Muscle of leg (tissue), 16 donors: Measurements from ENCODE around the gene ARMC9. TPM values are rescaled to one million over a fixed set of nuclear protein-coding genes. Genes with fewer than 3 reads are reported as not detected.
A peak's percentile ranks its signal among the peaks of the same experiment; 100 is the strongest.

Experiments used
- DNase-seq: peaks from one replicate; pipeline ENCODE4 v3.0.0; 2013
- H3K27ac ChIP-seq: one replicate; pipeline ENCODE4 v1.5.1; 2013; ENCODE audit warnings: mild to moderate bottlenecking, low read length, control low read depth
- H3K27me3 ChIP-seq: one replicate; pipeline ENCODE4 v1.6.1; 2013; ENCODE audit warnings: low read length; ENCODE audit not compliant: control insufficient read depth, insufficient read depth
- H3K36me3 ChIP-seq: one replicate; pipeline ENCODE4 v1.6.1; 2013; ENCODE audit warnings: low read length; ENCODE audit not compliant: control insufficient read depth, insufficient read depth
- H3K4me1 ChIP-seq: one replicate; pipeline ENCODE4 v1.6.1; 2013; ENCODE audit warnings: low read length; ENCODE audit not compliant: control insufficient read depth, insufficient read depth
- H3K4me3 ChIP-seq: one replicate; pipeline ENCODE4 v1.5.1; 2013; ENCODE audit warnings: low read length, control low read depth
- H3K9me3 ChIP-seq: replicated peaks from 2 replicates; pipeline ENCODE4 v1.6.1; 2013; ENCODE audit warnings: low read depth, low read length; ENCODE audit not compliant: control insufficient read depth
- WGBS: methylation state at CpG from one replicate; pipeline ENCODE4 v1.1.5; 2013; ENCODE audit warnings: missing lambda C conversion rate; ENCODE audit not compliant: insufficient coverage; 5-methylcytosine and 5-hydroxymethylcytosine counted together
- long read RNA-seq, 11 donors: transcript quantifications; one replicate each; lab custom pipeline, GENCODE V29; 2026
- polyA plus RNA-seq, 8 donors: library from polyadenylated mRNA; unstranded; fragments of 120-200 nt; gene quantifications; one replicate each; pipeline versions ENCODE4 v1.2.1 to v1.2.3, GENCODE V29; 2013; ENCODE audit warnings: inconsistent platforms in 1 of 8, low replicate concordance in 1 of 8; ENCODE audit not compliant: insufficient read length in 8 of 8, insufficient read depth in 1 of 8
- total RNA-seq: library from RNA; stranded (reverse); fragments of 120-200 nt; gene quantifications from one replicate; pipeline ENCODE4 v1.2.4, GENCODE V29; 2013

ARMC9 gene, protein sequence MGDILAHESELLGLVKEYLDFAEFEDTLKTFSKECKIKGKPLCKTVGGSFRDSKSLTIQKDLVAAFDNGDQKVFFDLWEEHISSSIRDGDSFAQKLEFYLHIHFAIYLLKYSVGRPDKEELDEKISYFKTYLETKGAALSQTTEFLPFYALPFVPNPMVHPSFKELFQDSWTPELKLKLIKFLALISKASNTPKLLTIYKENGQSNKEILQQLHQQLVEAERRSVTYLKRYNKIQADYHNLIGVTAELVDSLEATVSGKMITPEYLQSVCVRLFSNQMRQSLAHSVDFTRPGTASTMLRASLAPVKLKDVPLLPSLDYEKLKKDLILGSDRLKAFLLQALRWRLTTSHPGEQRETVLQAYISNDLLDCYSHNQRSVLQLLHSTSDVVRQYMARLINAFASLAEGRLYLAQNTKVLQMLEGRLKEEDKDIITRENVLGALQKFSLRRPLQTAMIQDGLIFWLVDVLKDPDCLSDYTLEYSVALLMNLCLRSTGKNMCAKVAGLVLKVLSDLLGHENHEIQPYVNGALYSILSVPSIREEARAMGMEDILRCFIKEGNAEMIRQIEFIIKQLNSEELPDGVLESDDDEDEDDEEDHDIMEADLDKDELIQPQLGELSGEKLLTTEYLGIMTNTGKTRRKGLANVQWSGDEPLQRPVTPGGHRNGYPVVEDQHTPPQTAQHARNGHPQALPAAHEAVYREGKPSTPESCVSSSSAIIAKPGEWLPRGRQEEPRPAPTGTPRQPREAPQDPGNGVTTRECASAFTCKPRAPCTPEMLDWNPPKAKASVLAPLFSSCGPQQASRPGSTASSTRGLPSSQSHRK
- total RNA-seq (6.6 TPM), polyA plus RNA-seq (1 to 10 TPM; 3.6 to 9.4 (median 5.3) TPM)
- long read RNA-seq, donor 1, partial matches to known transcripts: 0 of 1 reads
- long read RNA-seq, donor 1, other reads (novel, unspliced or antisense): 0 of 1 reads
- long read RNA-seq, donor 2: 0 reads
- long read RNA-seq, donor 3, partial matches to known transcripts: 0 of 1 reads
- long read RNA-seq, donor 3, other reads (novel, unspliced or antisense): 0 of 1 reads
- long read RNA-seq, donor 4: 0 reads
- long read RNA-seq, donor 5: 0 reads
- long read RNA-seq, donor 6, partial matches to known transcripts: 0 of 1 reads
- long read RNA-seq, donor 6, other reads (novel, unspliced or antisense): 0 of 1 reads
- long read RNA-seq, donor 7: 0 reads
- long read RNA-seq, donor 8: 0 reads
- long read RNA-seq, donor 9, partial matches to known transcripts: 0 of 4 reads
- long read RNA-seq, donor 9, other reads (novel, unspliced or antisense): 0 of 4 reads
- long read RNA-seq, donor 10, partial matches to known transcripts: 0 of 1 reads
- long read RNA-seq, donor 10, other reads (novel, unspliced or antisense): 0 of 1 reads
- long read RNA-seq, donor 11: 0 reads

DNA sequence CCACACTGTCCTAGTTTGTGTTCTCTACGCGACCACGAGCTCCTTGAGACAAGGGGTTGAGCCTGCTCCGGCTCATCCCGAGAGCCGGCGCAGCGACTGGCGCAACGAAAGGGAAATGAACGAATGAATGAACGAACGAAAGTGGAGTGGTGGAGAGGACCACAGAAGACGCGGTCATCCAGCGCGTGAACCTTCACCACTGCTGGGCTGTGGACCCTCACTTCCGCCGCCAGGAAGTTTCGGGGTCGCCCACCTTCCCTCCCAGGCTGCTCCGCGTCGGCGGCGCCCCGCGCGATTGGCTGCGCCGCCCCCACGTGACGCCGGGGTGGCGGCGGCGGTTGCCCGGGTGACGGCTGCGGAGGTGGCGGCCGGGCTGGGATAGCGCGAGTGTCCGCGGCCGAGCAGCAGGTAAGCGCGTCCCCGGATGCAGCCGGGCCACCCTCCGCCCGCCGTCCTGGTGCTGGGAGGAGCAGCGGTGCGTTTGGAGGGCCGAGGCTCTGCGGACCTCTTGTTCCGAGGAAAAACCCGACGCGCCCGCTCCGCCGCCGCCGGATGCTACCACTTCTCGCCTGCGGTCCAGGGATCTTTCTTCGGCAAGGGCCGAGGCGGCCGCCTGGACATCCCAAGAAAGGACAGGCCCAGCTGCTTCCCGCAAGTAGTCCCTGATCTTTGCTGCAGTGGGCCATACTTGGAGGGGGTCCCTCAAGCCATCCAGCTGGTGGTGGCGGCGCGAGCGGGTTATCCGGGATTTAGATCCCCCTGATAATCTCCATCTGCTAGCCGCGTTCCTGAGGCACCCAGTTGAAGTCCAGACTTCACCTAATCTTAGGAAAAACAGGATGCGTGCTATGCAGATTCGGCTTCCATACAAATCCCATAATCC is at the start of gene ARMC9:
TSS of gene ARMC9 (plus strand) at position 341 of the 883 bp plus-strand sequence. CDS start 7,608 bp downstream, outside the sequence.
- under 1% methylated on average over 81 of the region's 83 CpGs for WGBS
- peak within 1 kb of the TSS; percentile 52 for H3K27ac ChIP-seq

DNA sequence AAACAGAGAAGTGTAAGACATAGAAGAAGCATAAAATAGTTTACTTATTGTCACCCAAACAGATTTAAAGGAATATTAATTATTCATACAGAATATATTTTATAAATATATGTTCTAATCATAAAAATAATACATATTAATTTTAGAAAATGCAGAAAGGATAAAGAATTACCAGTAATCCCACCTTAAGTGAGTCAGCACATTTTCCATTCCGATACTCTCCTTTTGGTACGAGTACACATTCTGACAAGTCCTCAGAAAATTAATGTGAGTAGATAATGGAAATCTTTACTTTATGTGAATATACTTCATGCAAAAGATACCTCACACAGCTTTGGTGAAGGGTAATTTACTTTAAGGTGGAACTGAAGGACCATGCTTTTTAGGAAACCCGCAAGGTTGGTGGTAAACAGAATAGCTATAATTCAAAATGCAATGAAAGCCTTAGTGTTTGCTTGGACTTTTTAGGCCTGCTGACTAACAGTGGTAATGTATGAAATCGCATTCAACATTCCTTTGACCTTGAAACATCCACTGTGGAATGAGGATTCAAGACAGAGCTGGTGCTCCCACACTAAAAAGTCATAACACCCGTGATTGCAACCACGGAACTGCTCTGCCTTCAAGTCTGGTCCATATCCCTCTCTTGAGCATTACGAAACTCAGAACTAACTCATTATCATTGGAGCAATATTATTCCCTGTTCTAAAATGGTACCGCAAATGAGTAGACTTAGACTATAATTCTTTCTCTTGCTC is 45.5 kb upstream of the ARMC9 start:
- 100% methylated on average over 4 of the region's 8 CpGs for WGBS
- Histone ChIP-seq H3K27me3 (no peaks in the 10 kb centered on the region), H3K4me1 (no peaks in the 10 kb centered on the region), H3K4me3 (no peak overlapping the region), H3K9me3 (no peaks in the 10 kb centered on the region), H3K27ac (no peak overlapping the region), H3K36me3 (peaks cover 18% of the 10 kb centered on the region)
- no peak for DNase-seq

More for the DNA sequence above, at the start of gene ARMC9:
- Histone ChIP-seq H3K4me1 (peaks cover 10% of the 10 kb centered on the region), H3K36me3 (no peaks in the 10 kb centered on the region), H3K27me3 (peaks cover 2% of the 10 kb centered on the region), H3K4me3 (peak within 1 kb of the TSS; percentile 86), H3K9me3 (no peaks in the 10 kb centered on the region)
- DNase-seq: peak; percentile 89

DNA sequence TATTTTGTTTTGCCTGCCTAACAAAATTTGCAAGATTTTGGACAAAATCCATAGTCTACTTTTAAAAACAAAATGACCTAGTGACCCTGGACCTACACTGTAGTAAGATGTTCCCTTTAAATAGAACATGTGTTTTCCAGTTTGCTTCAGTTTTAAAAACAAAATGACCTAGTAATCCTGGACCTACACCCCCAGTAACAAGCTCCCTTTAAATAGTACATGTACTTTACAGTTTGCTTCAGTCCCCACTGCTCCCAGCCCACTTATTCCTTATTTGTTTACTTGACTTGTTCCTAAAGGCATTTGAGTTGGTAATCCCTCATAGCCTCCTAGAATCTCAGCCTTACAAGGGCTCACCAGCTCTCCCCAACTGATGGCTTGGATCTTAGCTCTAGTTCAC is 39.1 kb upstream of the ARMC9 start:
- Histone ChIP-seq H3K9me3 (no peaks in the 10 kb centered on the region), H3K4me3 (no peak overlapping the region), H3K4me1 (no peaks in the 10 kb centered on the region), H3K27me3 (no peaks in the 10 kb centered on the region), H3K27ac (no peak overlapping the region), H3K36me3 (peaks cover 5% of the 10 kb centered on the region)
- no peak for DNase-seq

DNA sequence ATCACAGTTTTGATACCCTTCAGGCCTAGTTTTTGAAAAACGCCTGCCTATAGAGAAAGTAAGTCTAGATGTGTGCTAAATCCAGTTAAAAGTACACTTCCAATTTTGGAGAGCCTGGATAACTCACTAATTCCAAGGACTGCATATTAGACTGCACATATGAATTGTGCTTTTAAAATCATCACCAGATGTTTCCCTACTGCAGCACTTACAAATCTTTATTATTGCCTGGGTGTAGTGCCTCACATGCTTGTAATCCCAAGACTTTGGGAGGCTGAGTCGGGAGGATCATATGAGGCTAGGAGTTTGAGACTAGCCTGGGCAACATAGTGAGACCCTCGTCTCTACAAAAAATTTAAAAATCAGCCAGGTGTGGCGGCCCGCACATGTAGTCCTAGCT is 37.7 kb upstream of the ARMC9 start:
- Histone ChIP-seq H3K27me3 (no peaks in the 10 kb centered on the region), H3K4me1 (no peaks in the 10 kb centered on the region), H3K9me3 (no peaks in the 10 kb centered on the region), H3K4me3 (no peak overlapping the region), H3K27ac (no peak overlapping the region), H3K36me3 (peaks cover 5% of the 10 kb centered on the region)
- no peak for DNase-seq
- WGBS: 97% methylated on average over 4 of the region's 5 CpGs

DNA sequence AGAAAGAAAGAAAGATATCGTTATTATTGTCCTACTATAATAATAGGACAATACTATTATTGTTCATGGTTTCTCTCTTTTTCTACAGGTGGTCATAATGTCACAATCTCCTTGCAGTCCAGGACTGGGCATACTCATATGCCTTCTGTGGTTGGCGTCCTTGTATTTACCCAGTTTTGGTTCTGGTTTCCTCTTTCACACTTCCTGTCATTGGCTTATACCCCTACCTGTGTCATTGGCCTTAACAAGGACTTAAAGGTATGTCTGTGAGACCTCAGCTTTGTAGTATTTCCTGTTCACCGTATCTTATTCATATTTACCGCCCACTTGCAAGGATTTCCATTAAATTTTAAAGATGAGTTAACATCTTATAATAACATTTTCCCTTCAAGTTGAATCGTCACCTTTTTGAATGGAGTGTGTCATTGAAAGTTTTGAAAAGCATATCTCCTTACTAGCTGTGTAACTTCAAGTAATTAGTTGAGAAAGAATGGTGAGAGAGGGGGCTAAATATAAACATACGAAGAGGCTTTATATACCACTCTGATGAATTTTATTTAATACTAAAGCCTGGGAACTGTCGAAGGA is 37.1 kb upstream of the ARMC9 start:
- 80% methylated on average over 1 of the region's 7 CpGs for WGBS
- Histone ChIP-seq H3K27me3 (no peaks in the 10 kb centered on the region), H3K36me3 (peaks cover 9% of the 10 kb centered on the region), H3K4me3 (no peak overlapping the region), H3K4me1 (no peaks in the 10 kb centered on the region), H3K27ac (no peak overlapping the region), H3K9me3 (no peaks in the 10 kb centered on the region)
- DNase-seq: no peak

DNA sequence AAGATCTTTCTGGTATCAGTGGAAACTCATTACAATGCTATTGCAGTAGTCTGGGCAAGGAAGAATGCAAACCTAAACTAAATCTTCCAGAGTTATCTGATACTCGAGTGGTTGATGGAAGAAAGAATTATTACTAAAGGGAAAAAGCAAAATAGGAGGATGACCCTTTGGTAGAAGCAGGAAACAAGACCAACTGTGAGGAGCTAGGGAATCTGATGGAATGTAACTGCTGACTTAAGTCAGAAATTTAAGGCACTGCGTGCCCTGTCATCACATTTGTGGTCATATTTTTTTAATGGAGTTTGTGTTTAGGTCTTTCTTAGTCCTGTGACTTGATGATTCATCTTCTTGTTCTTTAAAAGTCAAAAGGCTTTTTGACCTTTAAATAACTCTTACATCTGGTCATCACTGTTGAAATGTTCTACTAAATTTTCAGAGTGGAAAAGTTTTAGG is 36.5 kb upstream of the ARMC9 start:
- peak; percentile 15 for DNase-seq

DNA sequence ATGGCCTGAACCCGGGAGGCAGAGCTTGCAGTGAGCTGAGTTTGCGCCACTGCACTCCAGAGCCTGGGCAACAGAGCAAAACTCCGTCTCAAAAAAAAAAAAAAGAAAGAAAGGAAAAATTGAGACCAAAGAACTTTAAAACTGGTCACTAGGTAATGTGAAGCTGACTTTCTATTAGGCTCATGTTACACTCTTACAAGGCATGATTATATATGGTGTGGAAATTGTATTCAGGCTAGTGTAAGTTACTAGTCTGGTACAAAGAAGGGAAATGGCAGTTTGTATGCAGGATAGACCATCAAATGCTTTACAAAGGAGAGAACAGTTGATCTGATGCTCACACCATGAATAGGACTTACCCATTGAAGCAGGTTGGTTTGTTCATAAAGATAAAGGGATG is 35.4 kb upstream of the ARMC9 start:
- 93% methylated on average over 3 of the region's 3 CpGs for WGBS
- H3K4me3 ChIP-seq: no peak overlapping the region
- DNase-seq: no peak
- H3K4me1 ChIP-seq: no peaks in the 10 kb centered on the region
- H3K9me3 ChIP-seq: no peaks in the 10 kb centered on the region
- H3K27me3 ChIP-seq: no peaks in the 10 kb centered on the region
- peaks cover 13% of the 10 kb centered on the region for H3K36me3 ChIP-seq
- no peak overlapping the region for H3K27ac ChIP-seq

More for the DNA sequence above, 36.5 kb upstream of the ARMC9 start:
- Histone ChIP-seq H3K4me1 (no peaks in the 10 kb centered on the region), H3K27me3 (no peaks in the 10 kb centered on the region), H3K4me3 (no peak overlapping the region), H3K27ac (no peak overlapping the region), H3K36me3 (peaks cover 9% of the 10 kb centered on the region), H3K9me3 (no peaks in the 10 kb centered on the region)
- 0% methylated on average over 1 of the region's 2 CpGs for WGBS

DNA sequence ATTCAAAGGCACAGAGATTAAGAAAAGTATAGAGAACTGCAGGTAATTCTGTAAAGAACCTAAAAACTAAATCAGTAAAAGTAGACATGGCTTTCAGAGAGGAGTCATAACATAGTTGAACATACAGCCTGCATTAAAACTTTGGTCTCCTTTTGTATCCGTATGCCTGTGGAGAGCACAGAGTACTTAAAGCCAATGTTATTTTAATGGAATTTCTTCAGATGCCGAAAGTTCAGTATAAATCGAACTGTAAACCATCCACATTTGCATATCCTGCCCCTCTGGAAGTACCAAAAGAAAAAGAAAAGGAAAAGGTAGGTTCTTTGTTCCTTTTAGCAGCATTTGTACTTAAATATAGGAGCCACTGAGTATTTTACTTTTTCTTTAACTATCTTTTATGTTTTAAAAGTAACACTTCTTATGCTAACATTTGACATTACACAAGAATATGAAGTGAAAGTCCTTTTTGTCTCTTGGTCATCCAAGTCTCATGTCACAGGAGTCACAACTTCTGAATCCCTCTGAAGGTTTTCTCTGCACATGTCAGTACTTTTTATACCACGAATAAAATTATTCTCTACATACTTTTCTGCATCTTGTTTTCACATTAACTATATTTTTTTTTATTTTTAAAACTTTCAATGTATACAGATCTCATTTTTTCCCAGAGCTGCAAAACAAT is 34.9 kb upstream of the ARMC9 start:
- Histone ChIP-seq H3K9me3 (no peaks in the 10 kb centered on the region), H3K36me3 (peaks cover 13% of the 10 kb centered on the region), H3K4me1 (no peaks in the 10 kb centered on the region), H3K27ac (no peak overlapping the region), H3K4me3 (no peak overlapping the region), H3K27me3 (no peaks in the 10 kb centered on the region)
- no CpG with 5 or more reads among the region's 4 CpGs for WGBS
- no peak for DNase-seq
